Measurements from ENCODE around the gene SGCD.

Gene SGCD

GRCh38 chr5:156682971-156683370 is 356.0 kb downstream of the SGCD start:
- H3K36me3 ChIP-seq (replicated peaks; ENCODE audit: low read depth, low read length): no peaks in the 10 kb centered on the region
- no peaks in the 10 kb centered on the region for H3K4me1 ChIP-seq (ENCODE audit: low read length)
- no peak overlapping the region for H3K27ac ChIP-seq (ENCODE audit: low read length)
- no peaks in the 10 kb centered on the region for H3K79me2 ChIP-seq (ENCODE audit: low read length)
- TF ChIP-seq EZH2phosphoT487 (IDR thresholded peaks at IDR 0.05; ENCODE audit: low read depth): no peak
- no peak for TF ChIP-seq CTCF (IDR thresholded peaks at IDR 0.05; ENCODE audit: low read depth, low read length)
- no peaks in the 10 kb centered on the region for H3K27me3 ChIP-seq (ENCODE audit: low read depth, low read length)
- H3K4me2 ChIP-seq (ENCODE audit: low read length): no peak overlapping the region
- H4K20me1 ChIP-seq (ENCODE audit: insufficient read depth, low read length): no peaks in the 10 kb centered on the region
- no peak overlapping the region for H3K9ac ChIP-seq (ENCODE audit: low read length)
- no peaks in the 10 kb centered on the region for H3K9me3 ChIP-seq (ENCODE audit: insufficient read depth, low read length)
- H2AFZ ChIP-seq (ENCODE audit: low read depth, low read length): no peak overlapping the region
- H3K4me3 ChIP-seq (ENCODE audit: low read length): no peak overlapping the region

GRCh38 chr5:156683509-156683908 is 356.5 kb downstream of the SGCD start:
- H3K79me2 ChIP-seq (ENCODE audit: low read length): no peaks in the 10 kb centered on the region
- H3K4me1 ChIP-seq (ENCODE audit: low read length): no peaks in the 10 kb centered on the region
- no peaks in the 10 kb centered on the region for H3K27me3 ChIP-seq (ENCODE audit: low read depth, low read length)
- TF ChIP-seq CTCF (IDR thresholded peaks at IDR 0.05; ENCODE audit: low read depth, low read length) (no peak), EZH2phosphoT487 (IDR thresholded peaks at IDR 0.05; ENCODE audit: low read depth) (no peak)
- H4K20me1 ChIP-seq (ENCODE audit: insufficient read depth, low read length): no peaks in the 10 kb centered on the region
- H2AFZ ChIP-seq (ENCODE audit: low read depth, low read length): no peak overlapping the region
- no peaks in the 10 kb centered on the region for H3K36me3 ChIP-seq (replicated peaks; ENCODE audit: low read depth, low read length)
- no peak overlapping the region for H3K4me2 ChIP-seq (ENCODE audit: low read length)
- H3K9ac ChIP-seq (ENCODE audit: low read length): no peak overlapping the region
- H3K27ac ChIP-seq (ENCODE audit: low read length): no peak overlapping the region
- no peaks in the 10 kb centered on the region for H3K9me3 ChIP-seq (ENCODE audit: insufficient read depth, low read length)
- no peak overlapping the region for H3K4me3 ChIP-seq (ENCODE audit: low read length)

GRCh38 chr5:156684216-156684615 is 357.3 kb downstream of the SGCD start:
- no peaks in the 10 kb centered on the region for H3K36me3 ChIP-seq (replicated peaks; ENCODE audit: low read depth, low read length)
- H2AFZ ChIP-seq (ENCODE audit: low read depth, low read length): no peak overlapping the region
- no peaks in the 10 kb centered on the region for H3K4me1 ChIP-seq (ENCODE audit: low read length)

GRCh38 chr5:156685481-156685880 is 358.5 kb downstream of the SGCD start:
- Histone ChIP-seq H3K9me3 (ENCODE audit: insufficient read depth, low read length) (no peaks in the 10 kb centered on the region), H4K20me1 (ENCODE audit: insufficient read depth, low read length) (no peaks in the 10 kb centered on the region), H3K4me2 (ENCODE audit: low read length) (no peak overlapping the region), H3K4me1 (ENCODE audit: low read length) (no peaks in the 10 kb centered on the region), H3K79me2 (ENCODE audit: low read length) (no peaks in the 10 kb centered on the region), H3K9ac (ENCODE audit: low read length) (no peak overlapping the region), H3K27ac (ENCODE audit: low read length) (no peak overlapping the region), H2AFZ (ENCODE audit: low read depth, low read length) (no peak overlapping the region), H3K36me3 (replicated peaks; ENCODE audit: low read depth, low read length) (no peaks in the 10 kb centered on the region), H3K27me3 (ENCODE audit: low read depth, low read length) (no peaks in the 10 kb centered on the region; the same call in 1 of the 2 replicates), H3K4me3 (ENCODE audit: low read length) (no peak overlapping the region)
- TF ChIP-seq CTCF (IDR thresholded peaks at IDR 0.05; ENCODE audit: low read depth, low read length) (no peak), EZH2phosphoT487 (IDR thresholded peaks at IDR 0.05; ENCODE audit: low read depth) (no peak)

More at GRCh38 chr5:156684216-156684615, 357.3 kb downstream of the SGCD start:
- Histone ChIP-seq H3K9ac (ENCODE audit: low read length) (no peak overlapping the region), H3K79me2 (ENCODE audit: low read length) (no peaks in the 10 kb centered on the region), H3K4me2 (ENCODE audit: low read length) (no peak overlapping the region), H3K9me3 (ENCODE audit: insufficient read depth, low read length) (no peaks in the 10 kb centered on the region), H3K27ac (ENCODE audit: low read length) (no peak overlapping the region), H3K27me3 (ENCODE audit: low read depth, low read length) (no peaks in the 10 kb centered on the region; the same call in 1 of the 2 replicates), H4K20me1 (ENCODE audit: insufficient read depth, low read length) (no peaks in the 10 kb centered on the region), H3K4me3 (ENCODE audit: low read length) (no peak overlapping the region)
- TF ChIP-seq CTCF (IDR thresholded peaks at IDR 0.05; ENCODE audit: low read depth, low read length) (no peak), EZH2phosphoT487 (IDR thresholded peaks at IDR 0.05; ENCODE audit: low read depth) (no peak)
